Brain microvascular endothelial cell (primary cell): Measurements from ENCODE around the gene CT45A10.
"Not testable (repeated sequence)": the region's sequence is repeated elsewhere in the genome, so short reads cannot be mapped to it uniquely, and the experiment has no call there.

Experiments
- DNase-seq: peaks from one replicate; pipeline ENCODE4 v3.0.0-alpha.2; 2020
- H3K27ac ChIP-seq: fragments of 250-450 bp; sonication (Bioruptor Pico); 2 replicates; pipeline ENCODE4 v1.5.1; 2020; ENCODE audit warnings: mild to moderate bottlenecking, moderate library complexity
- H3K27me3 ChIP-seq: fragments of 250-450 bp; sonication (Bioruptor Pico); replicated peaks from 2 replicates; pipeline ENCODE4 v1.5.1; 2020; ENCODE audit warnings: mild to moderate bottlenecking
- H3K36me3 ChIP-seq: fragments of 250-450 bp; sonication (Bioruptor Pico); replicated peaks from 2 replicates; pipeline ENCODE4 v1.5.1; 2020; ENCODE audit warnings: mild to moderate bottlenecking
- H3K4me3 ChIP-seq: 2 replicates; pipeline ENCODE4 v1.5.1; 2011; ENCODE audit warnings: low read depth, mild to moderate bottlenecking, control low read depth, low read length, moderate library complexity
- in situ Hi-C: cut with HindIII; loops from 2 replicates; pipeline ENCODE4 v1.10.0; 2017; ENCODE audit warnings: low sequenced_read_pairs, low pct_ligation_motif_present
- TF ChIP-seq, protein P1 (sequence below): IDR thresholded peaks from 2 replicates; pipeline ENCODE4 v1.5.1; 2011; ENCODE audit warnings: low read depth, mild to moderate bottlenecking, moderate library complexity, low read length, control low read depth, inconsistent platforms; ENCODE audit errors: missing control alignments

CT45A10 gene

DNA sequence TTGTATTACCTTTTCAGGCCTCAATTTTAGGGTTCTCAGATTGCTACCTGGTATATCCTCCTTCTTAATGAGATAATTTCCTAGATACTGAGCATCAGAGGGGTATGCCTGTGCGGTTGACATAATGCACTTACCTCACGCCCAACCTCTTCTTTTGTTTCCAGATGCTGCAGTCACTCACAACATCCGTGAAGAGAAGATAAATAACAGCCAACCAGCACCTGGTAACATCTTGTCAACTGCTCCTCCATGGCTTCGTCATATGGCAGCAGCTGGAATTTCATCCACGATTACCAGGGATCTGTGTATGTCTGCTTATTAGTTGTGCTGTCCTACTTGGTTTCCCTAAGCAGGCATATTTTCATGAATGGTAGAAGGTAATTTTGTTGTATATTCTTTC is 17.0 kb upstream of the CT45A10 start:
- Histone ChIP-seq H3K4me3 (no peak overlapping the region), H3K27ac (no peak overlapping the region), H3K27me3 (no peaks in the 10 kb centered on the region), H3K36me3 (no peaks in the 10 kb centered on the region)
- TF ChIP-seq, protein P1, sequence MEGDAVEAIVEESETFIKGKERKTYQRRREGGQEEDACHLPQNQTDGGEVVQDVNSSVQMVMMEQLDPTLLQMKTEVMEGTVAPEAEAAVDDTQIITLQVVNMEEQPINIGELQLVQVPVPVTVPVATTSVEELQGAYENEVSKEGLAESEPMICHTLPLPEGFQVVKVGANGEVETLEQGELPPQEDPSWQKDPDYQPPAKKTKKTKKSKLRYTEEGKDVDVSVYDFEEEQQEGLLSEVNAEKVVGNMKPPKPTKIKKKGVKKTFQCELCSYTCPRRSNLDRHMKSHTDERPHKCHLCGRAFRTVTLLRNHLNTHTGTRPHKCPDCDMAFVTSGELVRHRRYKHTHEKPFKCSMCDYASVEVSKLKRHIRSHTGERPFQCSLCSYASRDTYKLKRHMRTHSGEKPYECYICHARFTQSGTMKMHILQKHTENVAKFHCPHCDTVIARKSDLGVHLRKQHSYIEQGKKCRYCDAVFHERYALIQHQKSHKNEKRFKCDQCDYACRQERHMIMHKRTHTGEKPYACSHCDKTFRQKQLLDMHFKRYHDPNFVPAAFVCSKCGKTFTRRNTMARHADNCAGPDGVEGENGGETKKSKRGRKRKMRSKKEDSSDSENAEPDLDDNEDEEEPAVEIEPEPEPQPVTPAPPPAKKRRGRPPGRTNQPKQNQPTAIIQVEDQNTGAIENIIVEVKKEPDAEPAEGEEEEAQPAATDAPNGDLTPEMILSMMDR = no peak
- in situ Hi-C loops = no loop called here
- no peak for DNase-seq

DNA sequence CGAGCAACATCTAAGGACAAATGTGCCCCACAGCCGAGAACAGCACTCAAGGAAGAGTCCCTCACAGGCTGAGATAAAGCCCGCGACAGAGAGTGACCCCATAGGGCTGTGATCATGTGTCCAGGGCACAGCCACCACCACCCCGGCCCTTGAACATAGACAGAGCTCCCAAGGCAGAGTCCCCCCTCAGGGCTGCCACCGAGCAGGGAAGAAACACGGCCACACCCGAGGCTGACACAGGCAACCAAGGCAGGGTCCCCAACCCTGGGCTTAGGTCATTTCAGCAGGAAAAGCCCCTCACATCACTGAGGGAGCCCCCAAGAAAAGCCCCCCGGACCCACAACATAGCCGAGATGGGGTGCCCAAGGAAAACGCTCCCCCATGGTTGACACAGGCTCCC is 463 bp downstream of the CT45A10 start:
- Histone ChIP-seq H3K27ac (no peak overlapping the region), H3K4me3 (no peak overlapping the region), H3K27me3 (no peaks in the 10 kb centered on the region), H3K36me3 (no peaks in the 10 kb centered on the region)
- TF ChIP-seq, protein P1 = no peak
- no peak for DNase-seq
- in situ Hi-C loops = no loop called here

DNA sequence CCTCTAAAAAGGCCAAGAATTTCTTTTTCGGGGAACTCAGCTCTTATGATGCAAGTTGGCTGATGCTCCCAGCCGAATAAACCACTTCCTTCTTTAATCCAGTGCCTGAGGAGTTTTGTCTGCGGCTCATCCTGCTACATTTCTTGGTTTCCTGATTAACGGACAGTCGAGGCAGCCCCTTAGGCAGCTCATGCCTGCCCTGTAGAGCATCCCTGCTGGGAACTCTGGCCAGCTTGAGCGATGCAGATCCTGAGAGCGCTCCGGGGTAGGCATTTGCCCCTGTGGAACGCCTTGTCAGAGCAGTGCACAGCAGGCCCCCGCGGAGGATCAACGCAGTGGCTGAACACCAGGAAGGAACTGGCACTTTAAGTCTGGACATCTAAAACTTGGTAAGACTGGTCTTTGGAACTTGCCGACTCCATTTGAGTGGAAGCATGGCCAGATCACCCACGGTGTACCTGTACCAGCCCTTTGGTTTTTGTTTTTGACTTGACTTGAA is 3.1 kb downstream of the CT45A10 start:
- Histone ChIP-seq H3K4me3 (no peak overlapping the region), H3K27ac (no peak overlapping the region), H3K27me3 (no peaks in the 10 kb centered on the region), H3K36me3 (no peaks in the 10 kb centered on the region)
- no peak for DNase-seq
- in situ Hi-C loops = no loop called here
- TF ChIP-seq, protein P1 = no peak

DNA sequence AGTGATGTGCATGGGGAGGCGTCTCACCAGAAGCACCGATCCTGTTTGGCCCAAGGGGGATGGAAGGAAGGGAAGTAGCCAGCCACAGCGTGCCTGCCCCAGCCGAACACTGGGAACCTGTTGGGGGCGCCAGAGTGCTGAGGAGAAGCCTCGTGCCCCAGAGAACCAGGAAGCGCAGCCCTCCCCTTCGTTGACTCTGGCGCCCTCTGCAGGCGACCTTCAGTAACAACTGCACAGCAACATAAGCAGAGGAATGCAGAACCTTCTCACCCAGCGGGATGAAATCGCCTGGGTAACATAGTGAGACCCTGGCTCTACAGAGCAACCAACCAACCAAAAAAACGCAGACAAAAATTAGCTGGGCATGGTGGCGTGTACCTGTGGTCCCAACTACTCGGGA is 4.3 kb downstream of the CT45A10 start:
- in situ Hi-C loops, H3K27me3 ChIP-seq, DNase-seq, H3K27ac ChIP-seq, H3K4me3 ChIP-seq, H3K36me3 ChIP-seq: not testable (repeated sequence)
- TF ChIP-seq, protein P1 = peak; percentile 13

DNA sequence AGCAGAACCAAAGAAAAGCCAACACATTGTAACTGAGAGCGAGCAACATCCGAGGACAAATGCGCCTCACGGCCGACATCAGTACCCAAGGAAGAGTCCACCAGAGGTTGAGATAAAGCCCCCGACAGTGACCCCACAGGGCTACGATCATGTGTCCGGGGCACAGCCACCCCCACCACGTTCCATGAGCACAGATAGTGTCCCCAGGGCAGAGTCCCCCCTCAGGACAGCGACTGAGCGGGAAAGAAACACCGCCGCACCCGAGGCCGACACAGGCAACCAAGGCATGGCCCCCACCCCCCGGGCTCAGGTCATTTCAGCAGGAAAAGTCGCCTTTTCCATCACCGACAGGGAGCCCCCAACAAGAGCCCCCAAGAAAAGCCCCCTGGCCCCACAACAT is 5.0 kb downstream of the CT45A10 start:
- in situ Hi-C loops, H3K4me3 ChIP-seq, H3K27ac ChIP-seq, H3K27me3 ChIP-seq, DNase-seq, H3K36me3 ChIP-seq: not testable (repeated sequence)

DNA sequence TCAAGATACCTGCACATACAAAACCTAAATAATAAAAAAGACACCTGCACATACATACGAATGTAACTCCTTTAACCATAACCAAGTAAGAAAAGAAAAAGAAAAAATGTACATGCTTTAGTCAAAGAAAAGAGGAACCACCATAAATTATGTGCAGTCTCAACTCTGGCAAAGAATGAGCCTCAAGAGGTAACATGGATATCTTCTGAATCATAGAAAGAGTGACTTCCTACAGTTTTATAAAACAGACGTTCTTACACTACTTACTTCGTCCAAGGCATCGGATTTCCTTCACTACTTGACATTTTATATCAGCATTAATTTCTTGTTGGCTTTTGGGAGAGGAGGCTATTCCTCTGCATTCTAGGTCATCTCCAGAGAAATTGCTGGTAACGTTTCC is 10.5 kb downstream of the CT45A10 start:
- H3K36me3 ChIP-seq, H3K27me3 ChIP-seq, H3K27ac ChIP-seq, H3K4me3 ChIP-seq, DNase-seq, in situ Hi-C loops: not testable (repeated sequence)

DNA sequence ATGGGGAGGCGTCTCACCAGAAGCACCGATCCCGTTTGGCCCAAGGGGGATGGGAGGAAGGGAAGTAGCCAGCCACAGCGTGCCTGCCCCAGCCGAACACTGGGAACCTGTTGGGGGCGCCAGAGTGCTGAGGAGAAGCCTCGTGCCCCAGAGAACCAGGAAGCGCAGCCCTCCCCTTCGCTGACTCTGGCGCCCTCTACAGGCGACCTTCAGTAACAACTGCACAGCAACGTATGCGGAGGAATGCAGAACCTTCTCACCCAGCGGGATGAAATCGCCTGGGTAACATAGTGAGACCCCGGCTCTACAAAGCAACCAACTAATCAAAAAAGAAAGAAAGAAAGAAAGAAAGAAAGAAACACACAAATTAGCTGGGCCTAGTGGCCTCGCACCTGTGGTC is 21.5 kb downstream of the CT45A10 start, which contains the start of gene CT45A9:
CT45A9 (minus strand) TSS at position 101 of the 400 bp plus-strand sequence. CDS start 3,751 bp downstream, outside the sequence.
- H3K36me3 ChIP-seq, H3K27me3 ChIP-seq, H3K27ac ChIP-seq, DNase-seq, H3K4me3 ChIP-seq, in situ Hi-C loops: not testable (repeated sequence)

DNA sequence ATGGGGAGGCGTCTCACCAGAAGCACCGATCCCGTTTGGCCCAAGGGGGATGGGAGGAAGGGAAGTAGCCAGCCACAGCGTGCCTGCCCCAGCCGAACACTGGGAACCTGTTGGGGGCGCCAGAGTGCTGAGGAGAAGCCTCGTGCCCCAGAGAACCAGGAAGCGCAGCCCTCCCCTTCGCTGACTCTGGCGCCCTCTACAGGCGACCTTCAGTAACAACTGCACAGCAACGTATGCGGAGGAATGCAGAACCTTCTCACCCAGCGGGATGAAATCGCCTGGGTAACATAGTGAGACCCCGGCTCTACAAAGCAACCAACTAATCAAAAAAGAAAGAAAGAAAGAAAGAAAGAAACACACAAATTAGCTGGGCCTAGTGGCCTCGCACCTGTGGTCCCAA is 38.8 kb downstream of the CT45A10 start, which contains the start of gene CT45A8:
CT45A8 (minus strand) TSS at position 101 of the 400 bp plus-strand sequence. CDS start 3,755 bp downstream, outside the sequence.
- H3K27ac ChIP-seq, H3K36me3 ChIP-seq, H3K4me3 ChIP-seq, DNase-seq, in situ Hi-C loops, H3K27me3 ChIP-seq: not testable (repeated sequence)

DNA sequence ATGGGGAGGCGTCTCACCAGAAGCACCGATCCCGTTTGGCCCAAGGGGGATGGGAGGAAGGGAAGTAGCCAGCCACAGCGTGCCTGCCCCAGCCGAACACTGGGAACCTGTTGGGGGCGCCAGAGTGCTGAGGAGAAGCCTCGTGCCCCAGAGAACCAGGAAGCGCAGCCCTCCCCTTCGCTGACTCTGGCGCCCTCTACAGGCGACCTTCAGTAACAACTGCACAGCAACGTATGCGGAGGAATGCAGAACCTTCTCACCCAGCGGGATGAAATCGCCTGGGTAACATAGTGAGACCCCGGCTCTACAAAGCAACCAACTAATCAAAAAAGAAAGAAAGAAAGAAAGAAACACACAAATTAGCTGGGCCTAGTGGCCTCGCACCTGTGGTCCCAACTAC is 56.1 kb downstream of the CT45A10 start, which contains the start of gene CT45A7:
CT45A7 (minus strand) TSS at position 101 of the 400 bp plus-strand sequence. CDS start 3,747 bp downstream, outside the sequence.
- DNase-seq, H3K27ac ChIP-seq, H3K36me3 ChIP-seq, in situ Hi-C loops, H3K27me3 ChIP-seq, H3K4me3 ChIP-seq: not testable (repeated sequence)
